Neural cell (in vitro differentiated cells): ENCODE results near the gene SPAG6.

Experiments used
- CTCF ChIP-seq: fragments of 450-650 bp; IDR thresholded peaks from 2 replicates; pipeline ENCODE4 v1.5.1; 2014; ENCODE audit warnings: antibody characterized with exemption, mild to moderate bottlenecking, moderate library complexity; ENCODE audit not compliant: poor library complexity, severe bottlenecking
- EZH2 ChIP-seq: fragments of 200-600, 300-800 bp; shearing (Covaris generic), sonication (generic); IDR thresholded peaks from 2 replicates; pipeline ENCODE4 v1.6.1; 2014; ENCODE audit warnings: antibody characterized with exemption, low read length, borderline replicate concordance, mild to moderate bottlenecking; ENCODE audit not compliant: insufficient read depth, poor library complexity, severe bottlenecking
- REST ChIP-seq: IDR thresholded peaks from 2 replicates; pipeline ENCODE4 v1.6.1; 2012; ENCODE audit warnings: borderline replicate concordance
- TAF1 ChIP-seq: IDR thresholded peaks from 2 replicates; pipeline ENCODE4 v1.6.1; 2012; ENCODE audit warnings: low read depth

GRCh38 chr10:22414146-22414545 is 68.8 kb downstream of the SPAG6 start:
- TF ChIP-seq EZH2 (no peak), CTCF (no peak), REST (no peak), TAF1 (no peak)
